Keratinocyte (primary cell): ENCODE results near the gene RASGRP3. TPM values are rescaled to one million over a fixed set of nuclear protein-coding genes. Genes with fewer than 3 reads are reported as not detected.

Experiments
- DNase-seq: peaks from one replicate; pipeline ENCODE4 v3.0.0-alpha.2; 2011; ENCODE audit warnings: low read depth, missing footprints, low spot score
- FAIRE-seq: peaks from 2 replicates; lab custom pipeline; 2011; peaks lifted over from hg19 to GRCh38; lab: Jason Lieb, UNC
- H2AFZ ChIP-seq: 2 replicates; pipeline ENCODE4 v1.6.0; 2012; ENCODE audit warnings: low read length, control low read depth, inconsistent platforms; ENCODE audit not compliant: control insufficient read depth
- H3K27ac ChIP-seq: 2 replicates; pipeline ENCODE4 v1.5.1; 2011; ENCODE audit warnings: low read length; ENCODE audit not compliant: control insufficient read depth, insufficient read depth
- H3K27me3 ChIP-seq: 3 replicates; pipeline ENCODE4 v1.6.0; 2011; ENCODE audit warnings: low read length; ENCODE audit not compliant: control insufficient read depth, insufficient read depth; ENCODE audit errors: extremely low read depth
- H3K36me3 ChIP-seq, 2 experiments: 2 replicates in 1 of 2; 3 replicates in 1 of 2; pipeline ENCODE4 v1.5.1; 2011; ENCODE audit warnings: low read length in 2 of 2, mild to moderate bottlenecking in 1 of 2; ENCODE audit not compliant: control insufficient read depth in 2 of 2, insufficient read depth in 2 of 2; ENCODE audit errors: extremely low read depth in 1 of 2
- H3K4me1 ChIP-seq: 3 replicates; pipeline ENCODE4 v1.5.1; 2011; ENCODE audit warnings: low read length; ENCODE audit not compliant: control insufficient read depth, insufficient read depth; ENCODE audit errors: extremely low read depth
- H3K4me2 ChIP-seq: 3 replicates; pipeline ENCODE4 v1.6.0; 2011; ENCODE audit warnings: low read depth, low read length; ENCODE audit not compliant: control insufficient read depth, insufficient read depth; ENCODE audit errors: extremely low read depth
- H3K4me3 ChIP-seq, 3 experiments: fragments of 200-600 bp in 1 of 3; sonication (generic) in 1 of 3; 2 replicates in 2 of 3; 3 replicates in 1 of 3; pipeline ENCODE4 v1.5.1; 2011 to 2016; ENCODE audit warnings: low read length in 3 of 3, mild to moderate bottlenecking in 3 of 3, control low read depth in 2 of 3, inconsistent platforms in 1 of 3, low read depth in 1 of 3, mixed read lengths in 1 of 3, mixed run types in 1 of 3, moderate library complexity in 1 of 3; ENCODE audit not compliant: control insufficient read depth in 2 of 3, insufficient read depth in 2 of 3; ENCODE audit errors: extremely low read depth in 1 of 3
- H3K79me2 ChIP-seq: 2 replicates; pipeline ENCODE4 v1.6.0; 2012; ENCODE audit warnings: low read length; ENCODE audit not compliant: control insufficient read depth, insufficient read depth
- H3K9ac ChIP-seq: 3 replicates; pipeline ENCODE4 v1.6.0; 2011; ENCODE audit warnings: low read length; ENCODE audit not compliant: control insufficient read depth, insufficient read depth; ENCODE audit errors: extremely low read depth
- H3K9me1 ChIP-seq: 3 replicates; pipeline ENCODE4 v1.6.0; 2011; ENCODE audit warnings: low read length; ENCODE audit not compliant: control insufficient read depth, insufficient read depth; ENCODE audit errors: extremely low read depth
- H3K9me3 ChIP-seq: 2 replicates; pipeline ENCODE4 v1.5.1; 2012; ENCODE audit warnings: low read depth, low read length; ENCODE audit not compliant: control insufficient read depth
- H4K20me1 ChIP-seq: 3 replicates; pipeline ENCODE4 v1.6.0; 2011; ENCODE audit warnings: low read length; ENCODE audit not compliant: control insufficient read depth, insufficient read depth; ENCODE audit errors: extremely low read depth
- CTCF ChIP-seq, 3 experiments: IDR thresholded peaks in 1 of 3; conservative IDR thresholded peaks in 1 of 3; optimal IDR thresholded peaks in 1 of 3; 2 replicates in 2 of 3; 3 replicates in 1 of 3; pipeline versions ENCODE3 to v1.5.1; 2011; ENCODE audit warnings: low read length in 3 of 3, mild to moderate bottlenecking in 3 of 3, moderate library complexity in 2 of 3, control low read depth in 1 of 3, inconsistent platforms in 1 of 3; ENCODE audit not compliant: insufficient read depth in 2 of 3; ENCODE audit errors: extremely low read depth in 1 of 3
- EZH2 ChIP-seq: IDR thresholded peaks from one replicate; pipeline ENCODE4 v1.6.1; 2012; ENCODE audit warnings: inconsistent platforms, mild to moderate bottlenecking, low read length, moderate library complexity
- dilution Hi-C: fragments of 300-500 bp; cut with MboI; formaldehyde crosslinking; loops from one replicate; pipeline ENCODE4 v1.7.0; 2020; ENCODE audit warnings: low sequenced_read_pairs; ENCODE audit not compliant: extremely low pct_ligation_motif_present
- polyA plus RNA-seq, 5 experiments: library from polyadenylated mRNA; depleted of rRNA in 3 of 5; stranded (reverse) in 3 of 5; stranded (forward) in 1 of 5; unstranded in 1 of 5; fragments of >200 nt; gene quantifications; 1 replicate in 1 of 5; 2 replicates in 3 of 5; 3 replicates in 1 of 5; pipeline versions ENCODE4 v1.2.1 to v1.2.3, GENCODE V29; 2011 to 2012; ENCODE audit warnings: missing spikeins in 2 of 5, low read depth in 1 of 5, low replicate concordance in 1 of 5

The RASGRP3 gene
- polyA plus RNA-seq, 1 donor (not counting 4 experiments of a cell fraction or from before 2014, with no cell fraction given): 0.56 TPM

- Histone ChIP-seq H3K9me1 (no peaks in the 10 kb centered on the region), H2AFZ (no peak overlapping the region), H3K27ac (no peak overlapping the region), H3K9me3 (no peaks in the 10 kb centered on the region), H4K20me1 (no peaks in the 10 kb centered on the region), H3K9ac (no peak overlapping the region), H3K4me1 (peaks cover 8% of the 10 kb centered on the region), H3K36me3 (no peaks in the 10 kb centered on the region), H3K27me3 (no peaks in the 10 kb centered on the region), H3K79me2 (peaks cover 16% of the 10 kb centered on the region), H3K4me2 (no peak overlapping the region), H3K4me3 (no peak overlapping the region)
- DNase-seq (no peak), FAIRE-seq (no peak)
- TF ChIP-seq CTCF (optimal IDR thresholded peaks at IDR 0.05 in 1 of 3, IDR thresholded peaks at IDR 0.05 in 1 of 3, conservative IDR thresholded peaks at IDR 0.05 in 1 of 3; ENCODE audit: extremely low read depth in 1 of 3, insufficient read depth in 2 of 3, low read length in 3 of 3): no peak
- TF ChIP-seq EZH2: no peak
- dilution Hi-C loops: no loop called here
These were observed 125.9 kb downstream of the RASGRP3 start for GRCh38 chr2:33602201-33602830.

GRCh38 chr2:33603416-33603815 lies 127.0 kb downstream of the RASGRP3 start:
- no peaks in the 10 kb centered on the region for H3K9me1 ChIP-seq
- no peak overlapping the region for H2AFZ ChIP-seq
- H3K79me2 ChIP-seq: peaks cover 7% of the 10 kb centered on the region
- no peaks in the 10 kb centered on the region for H3K9me3 ChIP-seq
- FAIRE-seq (no peak), DNase-seq (no peak)
- no peak overlapping the region for H3K4me2 ChIP-seq
- TF ChIP-seq CTCF (optimal IDR thresholded peaks at IDR 0.05 in 1 of 3, IDR thresholded peaks at IDR 0.05 in 1 of 3, conservative IDR thresholded peaks at IDR 0.05 in 1 of 3; ENCODE audit: extremely low read depth in 1 of 3, insufficient read depth in 2 of 3, low read length in 3 of 3): no peak
- no peak for TF ChIP-seq EZH2
- no peaks in the 10 kb centered on the region for H3K36me3 ChIP-seq
- dilution Hi-C loops: no loop called here
- H3K9ac ChIP-seq: no peak overlapping the region
- H3K4me1 ChIP-seq: peaks cover 5% of the 10 kb centered on the region
- H3K4me3 ChIP-seq: no peak overlapping the region
- H3K27ac ChIP-seq: no peak overlapping the region
- H3K27me3 ChIP-seq: no peaks in the 10 kb centered on the region
- no peaks in the 10 kb centered on the region for H4K20me1 ChIP-seq
